ENCODE results near the gene TAP2.

Gene TAP2

DNA sequence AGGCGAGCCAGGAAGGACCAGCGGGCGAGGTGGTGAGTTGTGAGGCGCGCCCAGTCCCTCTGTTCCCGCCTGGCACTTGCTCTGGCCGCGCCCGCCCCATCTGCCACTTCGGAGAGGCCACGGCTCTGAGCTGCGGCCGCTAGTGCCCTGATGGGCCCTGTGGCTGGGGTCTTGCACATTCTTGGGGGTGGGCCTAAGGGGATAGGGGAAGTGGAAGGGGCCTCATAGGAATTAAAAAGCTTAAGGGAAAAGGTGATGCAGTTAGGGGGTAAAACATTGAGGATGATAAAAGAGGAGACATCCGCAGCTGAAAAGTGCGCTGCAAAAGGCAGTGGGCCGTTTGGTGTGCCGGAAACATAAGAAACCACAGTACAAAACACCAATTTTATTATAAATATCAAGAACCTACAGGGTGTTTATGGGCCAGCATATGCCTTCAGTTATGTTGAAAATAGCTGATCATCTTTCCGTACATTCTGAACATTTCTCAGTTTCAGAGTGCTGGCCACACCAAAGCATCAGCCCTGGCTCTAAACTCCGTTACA is 6.4 kb upstream of the TAP2 start:
- ChIA-PET POLR2A (interaction anchor here (1.0 to 1.6 kb wide), 2 partner anchors 9 to 127 kb away, joined by 4 read pairs; partner anchors contain the start of genes PSMB9 and TAP1), CTCF (interaction anchor here (0.8 to 11.4 kb wide), 9 partner anchors 12 to 590 kb away, joined by 3 to 402 read pairs (median 3); partner anchors contain the start of genes PSMB9 and TAP1)
- no peak for DNase-seq (ENCODE audit: low read depth, low spot score)
- TF ChIP-seq, protein P1, sequence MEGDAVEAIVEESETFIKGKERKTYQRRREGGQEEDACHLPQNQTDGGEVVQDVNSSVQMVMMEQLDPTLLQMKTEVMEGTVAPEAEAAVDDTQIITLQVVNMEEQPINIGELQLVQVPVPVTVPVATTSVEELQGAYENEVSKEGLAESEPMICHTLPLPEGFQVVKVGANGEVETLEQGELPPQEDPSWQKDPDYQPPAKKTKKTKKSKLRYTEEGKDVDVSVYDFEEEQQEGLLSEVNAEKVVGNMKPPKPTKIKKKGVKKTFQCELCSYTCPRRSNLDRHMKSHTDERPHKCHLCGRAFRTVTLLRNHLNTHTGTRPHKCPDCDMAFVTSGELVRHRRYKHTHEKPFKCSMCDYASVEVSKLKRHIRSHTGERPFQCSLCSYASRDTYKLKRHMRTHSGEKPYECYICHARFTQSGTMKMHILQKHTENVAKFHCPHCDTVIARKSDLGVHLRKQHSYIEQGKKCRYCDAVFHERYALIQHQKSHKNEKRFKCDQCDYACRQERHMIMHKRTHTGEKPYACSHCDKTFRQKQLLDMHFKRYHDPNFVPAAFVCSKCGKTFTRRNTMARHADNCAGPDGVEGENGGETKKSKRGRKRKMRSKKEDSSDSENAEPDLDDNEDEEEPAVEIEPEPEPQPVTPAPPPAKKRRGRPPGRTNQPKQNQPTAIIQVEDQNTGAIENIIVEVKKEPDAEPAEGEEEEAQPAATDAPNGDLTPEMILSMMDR (IDR thresholded peaks at IDR 0.05; ENCODE audit: insufficient read depth, low read length, missing control alignments) = no peak
- peak overlapping the region; percentile 76 for H3K4me3 ChIP-seq (ENCODE audit: low read depth, low read length)

DNA sequence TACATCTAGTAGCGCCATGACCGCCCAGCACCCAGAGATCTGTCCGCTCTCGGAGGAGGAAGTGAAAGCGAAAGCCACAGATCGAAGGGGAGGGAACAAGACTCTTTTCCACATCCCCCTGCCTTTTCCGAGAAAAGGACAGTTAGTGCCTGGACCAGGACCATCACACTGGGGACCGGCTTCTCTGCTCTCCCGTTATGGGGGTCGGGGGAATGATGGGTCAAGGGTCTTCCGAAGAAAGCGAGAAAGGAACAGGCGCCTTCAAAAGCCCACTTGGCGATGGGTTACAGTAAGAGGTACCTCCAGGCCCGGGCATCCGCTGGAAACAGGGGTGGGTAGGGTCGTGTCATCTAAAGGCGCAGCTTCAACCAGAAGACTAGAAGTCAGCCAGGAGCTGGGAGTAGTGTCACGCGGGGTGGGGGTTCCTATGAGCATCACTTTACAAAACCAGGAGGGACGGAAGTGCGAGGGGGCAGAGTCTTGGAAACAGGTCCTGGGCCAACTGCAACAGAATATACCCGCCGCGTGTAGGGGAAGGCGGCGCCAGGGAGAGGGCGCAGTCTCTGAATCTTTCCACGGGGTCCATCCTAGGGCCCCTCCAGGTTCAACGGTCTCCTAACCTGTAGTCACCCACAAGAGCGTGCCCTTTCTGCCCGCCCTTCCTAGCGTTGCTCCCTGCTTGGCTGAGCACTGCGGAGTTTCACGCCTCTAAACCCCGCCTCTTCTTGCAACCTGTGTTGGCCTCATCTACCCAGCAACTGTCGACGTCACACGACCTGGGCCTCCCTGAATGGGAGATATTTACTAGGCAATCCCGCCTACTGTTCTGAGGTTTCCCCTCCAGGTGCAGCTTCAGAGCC is 5.7 kb upstream of the TAP2 start, which contains the start of gene PSMB8:
PSMB8 (minus strand) TSS at position 69 of the 860 bp plus-strand sequence; CDS start at position 18, 51 bp downstream.
- TF ChIP-seq, protein P1 (IDR thresholded peaks at IDR 0.05; ENCODE audit: insufficient read depth, low read length, missing control alignments) = peak; percentile 1
- CTCF ChIA-PET = interaction anchor here (1.0 to 11.4 kb wide), 6 partner anchors 11 to 285 kb away, joined by 3 to 402 read pairs (median 6); partner anchors contain the start of genes PSMB9 and TAP1
- no peak for DNase-seq (ENCODE audit: low read depth, low spot score)
- POLR2A ChIA-PET = interaction anchor here (1.0 to 1.6 kb wide), 2 partner anchors 9 to 128 kb away, joined by 4 read pairs; partner anchors contain the start of genes PSMB9 and TAP1
- peak within 1 kb of the TSS; percentile 76 for H3K4me3 ChIP-seq (ENCODE audit: low read depth, low read length)

DNA sequence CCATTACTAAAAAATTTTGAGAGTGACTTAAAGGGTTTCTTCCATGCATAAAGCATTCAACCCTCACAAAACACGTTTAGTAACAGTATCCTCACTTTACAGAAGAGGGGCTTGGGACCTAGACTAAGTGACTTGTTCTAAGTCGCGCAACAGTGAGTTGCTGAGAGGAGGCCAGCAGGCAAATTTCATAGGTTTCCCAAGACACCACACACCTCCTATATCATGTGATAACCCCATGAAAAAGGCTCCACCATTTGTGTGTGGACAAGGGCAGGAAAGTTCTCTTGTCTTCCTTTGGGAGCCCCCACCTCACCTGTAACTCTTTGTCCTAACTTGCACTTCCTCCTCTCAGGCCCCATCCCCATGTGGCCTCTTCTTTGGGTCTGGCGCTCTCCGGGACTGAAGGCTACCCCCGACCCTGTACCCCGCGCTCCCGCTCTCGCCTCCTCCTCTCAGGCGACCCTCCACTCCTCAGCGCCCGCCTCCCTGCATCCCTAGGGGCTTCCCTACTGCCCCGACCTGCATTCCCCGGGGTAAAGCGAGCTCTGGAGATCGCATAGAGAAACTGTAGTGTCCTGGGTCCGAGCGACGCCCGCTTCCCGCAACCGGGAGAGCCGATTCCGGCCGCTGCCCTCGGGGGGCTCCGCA is 4.9 kb upstream of the TAP2 start:
- ChIA-PET POLR2A (no interaction called here), CTCF (interaction anchor here (2.2 to 11.4 kb wide), 3 partner anchors 14 to 31 kb away, joined by 6 to 402 read pairs (median 313); partner anchors contain the start of genes PSMB9 and TAP1)
- DNase-seq (ENCODE audit: low read depth, low spot score) = no peak
- peak overlapping the region; percentile 76 for H3K4me3 ChIP-seq (ENCODE audit: low read depth, low read length)
- TF ChIP-seq, protein P1 (IDR thresholded peaks at IDR 0.05; ENCODE audit: insufficient read depth, low read length, missing control alignments) = no peak

DNA sequence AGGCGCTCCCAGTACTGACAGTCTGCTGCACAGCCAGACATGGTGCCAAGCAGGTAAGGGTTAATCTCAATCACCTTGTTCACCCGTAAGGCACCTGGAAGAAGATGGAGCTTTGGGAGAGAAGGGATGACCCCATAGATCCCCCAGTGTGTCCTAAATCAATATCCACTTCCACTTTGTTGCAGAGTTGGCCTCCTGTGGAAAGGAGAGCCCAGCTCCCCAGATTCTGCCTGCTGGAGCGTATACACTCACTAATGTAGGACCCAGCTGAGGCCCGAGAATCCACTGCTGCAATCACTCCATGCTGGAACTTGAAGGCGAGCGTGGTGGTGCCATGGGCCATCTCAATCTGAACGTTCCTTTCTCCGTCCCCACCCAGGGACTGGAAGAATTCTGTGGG is 4.2 kb upstream of the TAP2 start:
- TF ChIP-seq, protein P1 (IDR thresholded peaks at IDR 0.05; ENCODE audit: insufficient read depth, low read length, missing control alignments) = no peak
- DNase-seq (ENCODE audit: low read depth, low spot score) = no peak
- POLR2A ChIA-PET = no interaction called here
- peak overlapping the region; percentile 76; the same call in 1 of the 2 replicates for H3K4me3 ChIP-seq (ENCODE audit: low read depth, low read length)
- CTCF ChIA-PET = interaction anchor here (0.9 to 11.4 kb wide), 7 partner anchors 12 to 429 kb away, joined by 3 to 402 read pairs (median 6); partner anchors contain the start of genes HLA-DMA, PSMB9 and TAP1

DNA sequence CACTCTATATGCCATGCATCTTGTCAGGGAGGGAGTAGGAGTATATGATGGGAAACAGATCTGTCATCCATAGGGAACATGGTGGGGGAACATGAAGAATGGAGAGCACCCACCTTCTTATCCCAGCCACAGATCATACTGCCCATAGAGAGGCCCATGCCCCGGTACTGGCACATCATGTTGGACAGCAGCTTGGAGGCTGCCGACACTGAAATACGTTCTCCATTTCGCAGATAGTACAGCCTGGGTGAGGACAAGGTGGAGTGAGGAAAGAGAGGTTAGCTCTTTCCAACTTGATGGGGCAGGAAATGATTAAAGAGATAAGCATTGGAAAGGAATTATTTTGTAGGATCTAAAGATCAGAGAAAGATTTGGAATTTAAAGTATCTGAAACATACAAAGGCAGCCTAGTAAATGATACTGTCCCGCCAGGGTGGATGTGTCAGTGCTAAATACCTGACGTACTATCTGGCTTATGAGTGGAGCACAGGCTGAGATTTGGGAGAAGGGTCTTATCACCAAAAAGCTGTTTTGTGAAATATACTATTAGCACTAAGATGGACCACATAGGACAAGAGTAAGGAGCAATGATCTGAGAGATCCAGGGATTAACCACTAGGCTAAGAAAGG is 3.6 kb upstream of the TAP2 start:
- TF ChIP-seq, protein P1 (IDR thresholded peaks at IDR 0.05; ENCODE audit: insufficient read depth, low read length, missing control alignments) = no peak
- CTCF ChIA-PET = interaction anchor here (0.9 to 11.4 kb wide), 9 partner anchors 9 to 429 kb away, joined by 3 to 402 read pairs (median 4); partner anchors contain the start of genes HLA-DMA, PSMB9 and TAP1
- POLR2A ChIA-PET = no interaction called here
- no peak overlapping the region for H3K4me3 ChIP-seq (ENCODE audit: low read depth, low read length)
- no peak for DNase-seq (ENCODE audit: low read depth, low spot score)

Measured in AG04449 (cell line).